ENCODE measurements around the gene MYH15.
A peak's percentile ranks its signal among the peaks of the same experiment; 100 is the strongest.

MYH15 gene

DNA sequence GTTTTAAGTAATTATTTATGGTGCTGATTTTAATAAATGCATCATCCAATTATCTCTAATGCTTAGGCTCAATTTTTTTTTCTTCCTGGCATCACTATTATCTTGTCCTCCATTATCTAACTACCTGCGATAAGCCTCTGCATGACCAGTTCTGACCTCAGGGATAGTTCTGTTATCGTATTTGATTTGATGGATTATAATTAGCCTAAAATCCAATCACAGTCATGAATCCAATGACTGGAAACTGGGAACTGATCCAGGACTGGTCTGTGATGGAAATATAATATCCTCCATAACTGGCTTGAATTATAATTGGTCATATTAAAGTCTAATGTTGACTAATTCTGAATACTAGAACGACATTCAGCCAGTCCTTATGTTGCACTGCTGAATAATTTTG is 1.1 kb downstream of the MYH15 start:
- DNase-seq, result no peak

DNA sequence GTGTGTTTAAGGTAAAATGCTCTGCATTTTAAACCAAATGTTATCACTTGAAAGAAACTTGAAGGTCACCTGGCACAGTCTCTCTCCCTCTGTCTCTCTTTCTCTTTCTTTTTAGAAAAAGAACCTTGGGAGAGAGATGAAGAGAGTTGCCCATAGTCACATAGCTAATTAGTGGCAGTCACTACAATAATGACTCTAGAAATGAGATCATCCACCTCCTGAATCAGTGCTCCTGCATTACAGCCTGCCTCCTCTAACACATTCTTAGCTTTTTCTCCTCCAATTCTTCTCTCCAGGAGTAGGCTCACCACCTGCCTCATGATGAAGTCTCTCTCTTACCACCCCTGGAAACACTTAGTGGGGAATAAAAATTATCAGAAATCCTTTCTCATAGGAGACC is 2.5 kb downstream of the MYH15 start:
- DNase-seq, result no peak

DNA sequence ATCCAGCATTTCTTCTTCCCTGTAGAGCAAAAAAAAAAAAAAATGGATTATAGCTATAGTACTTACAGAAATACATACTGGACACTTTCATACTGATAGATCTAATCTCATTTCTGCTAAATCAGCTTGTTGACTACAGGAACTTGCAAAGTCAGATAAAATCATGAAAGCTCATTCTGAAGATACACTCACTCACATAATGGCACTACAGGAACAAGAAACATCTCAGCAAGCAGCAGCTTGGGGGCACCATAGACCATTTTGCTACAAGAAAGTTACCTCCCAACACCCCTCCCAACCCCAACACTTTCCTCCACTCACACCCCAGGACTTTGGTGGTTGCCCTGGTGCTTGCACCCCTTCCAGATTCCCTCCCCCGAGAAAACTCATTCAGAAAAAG is 4.6 kb downstream of the MYH15 start:
- no peak for DNase-seq

DNA sequence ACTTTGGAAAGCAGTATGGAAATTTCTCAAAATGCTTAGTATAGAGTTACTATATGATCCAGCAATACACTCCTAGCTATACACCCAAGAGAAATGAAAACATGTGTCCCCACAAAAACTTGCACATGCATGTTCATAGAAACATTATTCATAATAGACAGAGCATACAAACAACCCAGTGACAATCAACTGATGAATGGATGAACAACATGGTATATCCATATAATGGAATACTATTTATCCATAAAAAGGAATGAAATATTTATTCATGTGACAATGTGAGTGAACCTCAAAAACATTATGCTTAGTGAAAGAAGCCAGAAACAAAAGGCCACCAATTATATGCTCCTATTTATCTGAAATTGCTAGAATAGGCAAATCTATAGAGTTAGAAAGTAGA is 6.7 kb downstream of the MYH15 start:
- DNase-seq, result no peak

DNA sequence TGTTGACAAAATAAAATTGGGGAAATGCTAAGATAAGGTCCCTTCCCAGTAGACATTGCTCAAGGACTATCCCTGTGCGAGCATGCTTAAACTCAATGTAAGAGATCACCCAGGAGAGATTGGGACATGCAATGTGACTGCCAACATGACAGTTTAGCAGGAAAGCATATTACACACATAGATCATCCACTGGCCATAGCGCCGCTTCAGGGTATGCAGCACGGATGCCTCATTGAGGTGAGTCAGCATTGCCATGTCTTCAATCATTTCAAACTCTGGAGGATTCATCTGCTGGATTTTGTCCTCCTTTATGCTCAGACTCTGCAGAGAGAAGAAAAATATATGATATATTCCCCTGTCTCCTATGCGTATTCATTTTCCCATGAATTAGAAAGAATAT is 8.9 kb downstream of the MYH15 start:
- no peak for DNase-seq

GRCh38 chr3:108500728-108501127 is 9.7 kb downstream of the MYH15 start:
- DNase-seq, result no peak

GRCh38 chr3:108497271-108497670 is 13.1 kb downstream of the MYH15 start:
- DNase-seq, result no peak

GRCh38 chr3:108495717-108496116 is 14.7 kb downstream of the MYH15 start:
- no peak for DNase-seq

DNA sequence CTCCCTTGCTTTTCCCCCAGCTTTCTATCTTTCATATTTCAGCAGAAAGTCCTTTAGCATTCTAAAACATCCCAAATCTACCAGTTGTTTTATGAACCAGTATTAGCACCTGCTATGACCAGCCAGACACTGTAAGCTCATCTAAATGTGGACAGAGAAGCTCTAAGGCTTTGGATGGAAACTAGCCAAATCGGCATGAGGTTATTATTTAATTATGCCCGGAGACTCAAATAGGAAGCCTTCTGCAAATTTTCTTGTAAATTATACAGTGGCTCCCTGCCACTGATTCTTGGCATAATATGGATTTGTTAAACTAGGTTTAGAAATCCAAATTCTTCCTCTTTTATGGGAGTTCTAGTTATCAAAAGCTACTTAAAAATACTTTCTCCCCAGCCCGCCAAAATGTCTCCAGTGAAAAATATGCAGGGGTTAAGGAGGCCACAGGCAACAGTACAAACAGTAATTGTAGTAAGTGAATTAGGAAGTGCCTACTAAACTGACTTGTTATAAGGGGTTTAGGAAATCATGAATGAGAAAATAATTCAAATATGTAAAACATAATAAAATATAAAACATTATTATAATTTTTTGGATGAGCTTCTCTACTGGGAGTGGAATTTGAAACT is 15.4 kb downstream of the MYH15 start:
- no peak for DNase-seq

DNA sequence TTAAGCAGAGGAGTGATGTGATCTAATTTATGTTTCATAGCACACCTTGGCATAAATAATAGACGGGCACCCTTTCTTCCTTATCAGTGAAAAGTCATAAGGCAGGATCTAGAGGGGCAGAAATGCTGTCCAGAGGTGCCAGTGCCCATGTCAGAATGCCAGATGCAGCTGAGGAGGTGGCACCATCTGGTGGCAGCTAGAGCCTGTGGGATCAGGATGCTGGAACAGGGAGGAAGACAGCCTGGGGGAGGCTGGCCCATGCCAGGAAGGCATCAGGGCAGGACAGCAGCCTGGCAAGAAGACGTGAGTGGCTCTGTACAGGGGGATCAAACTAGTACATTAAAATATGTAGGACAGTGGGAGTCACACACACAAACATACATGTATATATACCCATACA is 16.5 kb downstream of the MYH15 start:
- no peak for DNase-seq

GRCh38 chr3:108491456-108491855 is 18.9 kb downstream of the MYH15 start:
- no peak for DNase-seq

- peak; percentile 27 for DNase-seq
Observed at GRCh38 chr3:108489776-108490175, 20.6 kb downstream of the MYH15 start.

- no peak for DNase-seq
Observed at GRCh38 chr3:108488631-108489030, 21.8 kb downstream of the MYH15 start.

GRCh38 chr3:108487439-108487838 is 23.0 kb downstream of the MYH15 start:
- no peak for DNase-seq

- no peak for DNase-seq
Observed at GRCh38 chr3:108486941-108487340, 23.5 kb downstream of the MYH15 start.

DNA sequence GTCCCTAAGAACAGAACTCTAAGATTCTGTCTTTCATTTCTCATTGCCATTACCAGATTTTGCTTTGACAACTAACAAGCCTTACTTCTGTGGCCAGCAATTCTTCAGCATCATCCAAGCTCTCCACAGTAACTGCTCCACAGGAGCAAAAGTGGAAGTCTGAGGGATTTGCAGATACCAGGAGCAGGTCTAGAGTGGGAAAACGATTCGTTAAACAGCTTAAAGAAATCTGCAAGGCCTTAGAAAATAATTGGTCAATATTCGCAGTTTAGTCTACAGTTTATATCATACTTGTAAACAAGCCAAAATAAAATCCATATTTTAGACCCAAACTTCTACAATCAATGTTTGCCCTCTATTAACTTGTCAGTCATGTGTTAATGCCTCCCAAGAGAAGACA is 24.1 kb downstream of the MYH15 start:
- DNase-seq, result no peak

DNA sequence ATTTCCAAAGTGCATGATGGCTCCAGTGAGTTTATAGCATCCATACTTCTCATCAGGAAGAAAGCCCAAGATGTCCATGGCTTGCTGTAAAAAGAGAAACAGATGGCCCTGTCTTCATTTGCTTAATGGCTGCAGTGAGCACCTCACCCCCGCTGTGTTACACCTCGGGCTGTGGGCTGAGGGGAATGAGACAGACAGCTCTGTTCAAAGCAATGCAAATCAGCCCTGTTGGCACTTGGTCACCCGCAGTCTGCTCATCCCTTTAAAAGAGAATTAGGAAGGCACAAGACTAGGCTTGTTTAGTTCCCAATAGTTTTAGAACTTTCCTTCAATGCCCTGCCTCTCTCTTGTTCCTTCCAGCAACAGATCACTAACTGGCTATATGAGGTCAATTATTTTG is 25.2 kb downstream of the MYH15 start:
- DNase-seq, result no peak

GRCh38 chr3:108479224-108479623 is 31.2 kb downstream of the MYH15 start:
- DNase-seq, result no peak

DNA sequence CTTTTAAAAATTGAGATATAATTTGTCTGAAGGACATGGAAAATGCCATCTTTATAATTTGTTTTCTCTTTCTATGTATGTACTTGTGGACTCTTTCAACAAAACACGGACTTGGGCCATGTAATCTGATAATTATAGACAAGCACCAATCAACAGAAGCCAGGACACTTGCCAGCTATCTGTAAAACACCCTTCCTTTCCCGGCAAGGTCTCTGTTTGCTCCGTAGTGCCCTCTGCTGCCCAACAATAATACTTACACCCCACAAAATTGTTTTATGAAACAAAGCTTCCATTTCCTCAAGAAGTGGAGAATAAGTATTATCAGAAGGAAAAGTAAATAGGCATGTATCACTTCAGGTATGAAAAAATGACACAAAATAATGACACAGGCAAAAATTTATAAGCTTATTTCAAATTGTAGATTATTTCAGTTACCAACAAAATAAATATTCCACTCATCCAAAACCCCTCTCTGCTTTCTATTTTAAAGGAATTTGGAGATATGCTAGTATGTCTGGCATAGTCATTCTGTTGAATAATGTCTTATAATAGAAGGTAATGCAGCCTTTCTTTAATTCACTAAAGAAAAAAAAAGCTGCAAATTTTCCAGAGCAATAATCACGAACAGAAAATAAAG is 32.8 kb downstream of the MYH15 start:
- peak; percentile 59 for DNase-seq

DNA sequence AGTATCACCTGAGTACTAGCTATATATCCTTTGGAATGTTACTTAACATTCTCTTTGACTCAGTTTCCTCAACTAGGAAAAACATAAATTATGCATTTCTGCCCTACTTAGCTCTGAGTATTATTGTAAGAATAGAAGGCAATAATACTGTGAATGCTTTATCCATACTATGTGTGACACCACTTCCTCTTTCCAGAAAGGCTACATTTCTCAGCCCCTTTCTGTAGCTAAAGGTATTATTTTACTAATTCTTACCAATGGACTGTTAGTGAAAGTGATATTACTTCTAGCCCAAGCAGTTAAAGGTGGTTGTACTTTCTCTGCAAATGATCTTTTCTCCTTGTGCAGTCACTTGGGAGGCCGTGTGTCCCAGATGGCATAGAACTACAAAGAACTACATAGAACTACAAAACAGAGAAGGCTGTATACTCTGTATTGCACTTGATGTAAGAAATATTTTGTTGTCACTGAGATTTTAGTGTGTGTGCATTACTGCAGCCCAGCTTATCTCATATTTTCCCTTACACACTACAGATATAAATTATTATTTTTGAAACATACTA is 35.1 kb downstream of the MYH15 start:
- no peak for DNase-seq

DNA sequence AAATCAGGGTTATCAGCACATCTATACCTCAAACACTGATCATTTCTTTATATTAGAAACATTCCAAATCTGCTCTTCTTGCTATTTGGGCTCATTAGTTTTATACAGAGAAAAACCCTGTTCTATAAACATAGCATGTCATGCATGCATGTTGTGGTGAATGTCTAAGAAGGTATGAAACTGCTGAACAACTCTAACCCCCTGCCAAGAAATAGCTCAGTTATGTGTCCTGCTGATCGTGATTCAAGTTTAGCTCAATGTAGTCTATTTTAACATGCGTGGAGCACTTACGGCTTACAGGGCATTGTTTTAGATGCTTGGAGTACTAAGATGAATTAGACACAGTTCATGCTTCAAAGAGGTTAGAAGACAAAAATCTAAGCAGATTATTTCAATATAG is 35.8 kb downstream of the MYH15 start:
- no peak for DNase-seq

DNA sequence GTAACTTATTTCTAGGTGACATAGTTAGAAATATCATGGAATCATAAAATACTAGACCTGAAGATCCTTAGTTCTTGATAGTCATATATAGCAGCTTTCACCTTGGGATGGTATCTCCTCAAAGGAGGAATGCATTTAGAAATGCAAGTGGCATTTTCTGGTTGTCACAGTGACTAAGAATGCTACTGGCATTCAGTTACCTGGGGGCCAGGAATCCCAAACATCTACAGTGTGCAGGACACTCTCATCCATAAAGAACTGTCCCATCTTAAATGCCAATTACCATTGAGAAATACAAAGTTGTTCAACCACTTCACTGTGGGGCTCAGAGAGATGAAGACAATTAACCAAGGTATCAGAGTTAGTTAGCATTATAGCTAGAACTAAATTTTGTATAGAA is 36.7 kb downstream of the MYH15 start:
- DNase-seq, result no peak

GRCh38 chr3:108472001-108472591 is 38.3 kb downstream of the MYH15 start:
- no peak for DNase-seq

- no peak for DNase-seq
Observed at GRCh38 chr3:108471426-108471825, 39.0 kb downstream of the MYH15 start.

GRCh38 chr3:108469126-108469525 is 41.3 kb downstream of the MYH15 start:
- no peak for DNase-seq
